CMK (cell line): ENCODE results near the gene KRT8.

Experiments used
- DNase-seq: peaks from one replicate; pipeline ENCODE4 v3.0.0-alpha.2; 2010; ENCODE audit warnings: low read depth

KRT8 gene

DNA sequence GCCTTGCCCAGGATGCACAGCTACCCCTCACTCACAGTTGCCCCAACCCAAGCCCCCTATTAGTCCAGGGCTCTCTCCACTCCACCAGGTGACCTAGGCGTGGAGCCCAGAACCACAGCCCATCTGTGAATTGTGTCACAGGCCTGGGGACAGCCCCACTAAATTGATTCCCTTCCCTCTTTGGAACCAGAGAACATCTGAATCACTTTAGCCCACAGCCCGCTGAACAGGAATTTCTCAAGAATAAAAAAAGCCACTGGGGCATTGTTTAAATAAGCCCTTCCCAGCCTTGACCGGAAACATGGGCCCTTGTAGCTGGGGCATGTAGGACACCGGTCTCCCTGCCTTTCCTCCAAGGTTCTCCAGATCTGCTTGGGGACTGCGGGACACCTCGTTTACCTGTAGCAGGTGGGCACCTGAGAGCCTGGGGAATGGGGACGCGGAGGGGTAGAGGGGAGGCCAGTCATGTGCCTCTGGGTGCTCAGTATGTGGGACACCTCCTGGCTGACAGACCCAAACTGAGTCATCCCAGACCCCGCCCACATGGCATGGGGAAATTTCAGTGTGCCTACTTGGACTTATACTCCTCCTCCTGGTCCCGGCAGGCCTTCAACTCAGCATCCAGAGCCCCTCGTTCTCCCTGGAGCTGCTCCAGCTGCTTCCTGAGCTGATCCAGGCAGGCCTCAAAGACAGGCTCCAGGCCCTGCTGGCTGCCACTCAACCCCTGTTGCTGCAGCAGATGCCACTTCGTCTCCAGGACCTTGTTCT is 57.4 kb downstream of the KRT8 start:
- no peak for DNase-seq
